Measurements from ENCODE around the gene SIRPD. TPM values are rescaled to one million over a fixed set of nuclear protein-coding genes. Genes with fewer than 3 reads are reported as not detected.
"Not testable (repeated sequence)": the region's sequence is repeated elsewhere in the genome, so short reads cannot be mapped to it uniquely, and the experiment has no call there.

The SIRPD gene
- total RNA-seq, 3 donors from 2014 or later, result not detected

GRCh38 chr20:1503564-1504227 is 53.8 kb downstream of the SIRPD start:
- H3K4me1 ChIP-seq (ENCODE audit: low read depth), result no peaks in the 10 kb centered on the region
- H3K4me3 ChIP-seq, result no peak overlapping the region
- no peaks in the 10 kb centered on the region for H3K36me3 ChIP-seq (ENCODE audit: low read depth)
- ATAC-seq (peak; percentile 100), DNase-seq (peak; percentile 60 to 88 (median 72))
- TF ChIP-seq CTCF (IDR thresholded peaks at IDR 0.05), result peak; percentile 76
- intact Hi-C loops (cut with DNase I, micrococcal nuclease), result no loop called here
- H3K9me3 ChIP-seq, result no peaks in the 10 kb centered on the region

- Histone ChIP-seq H3K4me3 (no peak overlapping the region), H3K4me1 (ENCODE audit: low read depth) (no peaks in the 10 kb centered on the region), H3K36me3 (ENCODE audit: low read depth) (no peaks in the 10 kb centered on the region), H3K9me3 (no peaks in the 10 kb centered on the region)
- DNase-seq (no peak), ATAC-seq (no peak)
- intact Hi-C loops (cut with DNase I, micrococcal nuclease), result no loop called here
- no peak for TF ChIP-seq CTCF (IDR thresholded peaks at IDR 0.05)
These were observed 57.0 kb downstream of the SIRPD start for GRCh38 chr20:1500496-1500895.

GRCh38 chr20:1499528-1500420 is 57.7 kb downstream of the SIRPD start:
- ATAC-seq (no peak), DNase-seq (no peak)
- no peaks in the 10 kb centered on the region for H3K4me1 ChIP-seq (ENCODE audit: low read depth)
- intact Hi-C loops (cut with DNase I, micrococcal nuclease), result no loop called here
- no peak for TF ChIP-seq CTCF (IDR thresholded peaks at IDR 0.05)
- H3K4me3 ChIP-seq, result no peak overlapping the region
- H3K36me3 ChIP-seq (ENCODE audit: low read depth), result no peaks in the 10 kb centered on the region
- H3K9me3 ChIP-seq, result no peaks in the 10 kb centered on the region

GRCh38 chr20:1497371-1497770 is 60.1 kb downstream of the SIRPD start:
- ATAC-seq; H3K4me3 ChIP-seq; H3K36me3 ChIP-seq (ENCODE audit: low read depth); H3K4me1 ChIP-seq (ENCODE audit: low read depth); intact Hi-C loops (cut with DNase I, micrococcal nuclease); DNase-seq; H3K9me3 ChIP-seq: not testable (repeated sequence)

GRCh38 chr20:1496930-1497329 is 60.6 kb downstream of the SIRPD start:
- no peak for TF ChIP-seq CTCF (IDR thresholded peaks at IDR 0.05)
- Histone ChIP-seq H3K4me3 (no peak overlapping the region), H3K36me3 (ENCODE audit: low read depth) (no peaks in the 10 kb centered on the region), H3K9me3 (no peaks in the 10 kb centered on the region), H3K4me1 (ENCODE audit: low read depth) (no peaks in the 10 kb centered on the region)
- ATAC-seq (no peak), DNase-seq (no peak)
- intact Hi-C loops (cut with DNase I, micrococcal nuclease), result no loop called here

- Histone ChIP-seq H3K36me3 (ENCODE audit: low read depth) (no peaks in the 10 kb centered on the region), H3K4me1 (ENCODE audit: low read depth) (no peaks in the 10 kb centered on the region), H3K4me3 (no peak overlapping the region), H3K9me3 (no peaks in the 10 kb centered on the region)
- intact Hi-C loops (cut with DNase I, micrococcal nuclease), result no loop called here
- ATAC-seq (no peak), DNase-seq (no peak)
- no peak for TF ChIP-seq CTCF (IDR thresholded peaks at IDR 0.05)
These were observed 63.1 kb downstream of the SIRPD start for GRCh38 chr20:1494436-1494835.

Data from mucosa of descending colon (tissue), 3 donors.